ENCODE results near the gene C22orf15. TPM values are rescaled to one million over a fixed set of nuclear protein-coding genes. Genes with fewer than 3 reads are reported as not detected.

C22orf15 gene
- total and polyA plus RNA-seq, 4 donors: 0.89 to 4.9 (median 3.0) TPM

GRCh38 chr22:23750367-23750713, 12.4 kb upstream of the C22orf15 start:
- no peaks in the 10 kb centered on the region for H3K36me3 ChIP-seq (ENCODE audit: control insufficient read depth, insufficient read depth, low read length)
- no peaks in the 10 kb centered on the region for H3K9me3 ChIP-seq (ENCODE audit: control insufficient read depth, insufficient read depth, low read length)
- 39% methylated on average over 5 of the region's 5 CpGs for WGBS (ENCODE audit: insufficient coverage)
- H3K27me3 ChIP-seq (ENCODE audit: control insufficient read depth, insufficient read depth, low read length): no peaks in the 10 kb centered on the region
- DNase-seq (ENCODE audit: low read depth in 4 of 6, low spot score in 6 of 6): no peak
- H3K27ac ChIP-seq (ENCODE audit: low read depth, low read length): peak overlapping the region; percentile 41
- H3K4me1 ChIP-seq (ENCODE audit: control insufficient read depth, insufficient read depth, low read length): peaks cover 17% of the 10 kb centered on the region
- H3K4me3 ChIP-seq (ENCODE audit: low read depth, low read length): peak overlapping the region; percentile 57

- peak within 1 kb of the TSS; percentile 78 for H3K4me3 ChIP-seq (ENCODE audit: low read depth, low read length)
- WGBS (ENCODE audit: insufficient coverage): under 1% methylated on average over 78 of the region's 78 CpGs
- no peaks in the 10 kb centered on the region for H3K9me3 ChIP-seq (ENCODE audit: control insufficient read depth, insufficient read depth, low read length)
- DNase-seq (ENCODE audit: low read depth in 4 of 6, low spot score in 6 of 6): peak in 5 of 6 donors; percentile 71 to 95 (median 82)
- peaks cover 17% of the 10 kb centered on the region for H3K4me1 ChIP-seq (ENCODE audit: control insufficient read depth, insufficient read depth, low read length)
- H3K27me3 ChIP-seq (ENCODE audit: control insufficient read depth, insufficient read depth, low read length): no peaks in the 10 kb centered on the region
- no peaks in the 10 kb centered on the region for H3K36me3 ChIP-seq (ENCODE audit: control insufficient read depth, insufficient read depth, low read length)
- H3K27ac ChIP-seq (ENCODE audit: low read depth, low read length): peak within 1 kb of the TSS; percentile 91
These were observed 11.9 kb upstream of the C22orf15 start, which contains the start of gene ZNF70 for GRCh38 chr22:23750714-23751440. Gene ZNF70 (minus strand): TSS chr22:23751112. CDS start chr22:23745140, 5,972 bp downstream.

DNA sequence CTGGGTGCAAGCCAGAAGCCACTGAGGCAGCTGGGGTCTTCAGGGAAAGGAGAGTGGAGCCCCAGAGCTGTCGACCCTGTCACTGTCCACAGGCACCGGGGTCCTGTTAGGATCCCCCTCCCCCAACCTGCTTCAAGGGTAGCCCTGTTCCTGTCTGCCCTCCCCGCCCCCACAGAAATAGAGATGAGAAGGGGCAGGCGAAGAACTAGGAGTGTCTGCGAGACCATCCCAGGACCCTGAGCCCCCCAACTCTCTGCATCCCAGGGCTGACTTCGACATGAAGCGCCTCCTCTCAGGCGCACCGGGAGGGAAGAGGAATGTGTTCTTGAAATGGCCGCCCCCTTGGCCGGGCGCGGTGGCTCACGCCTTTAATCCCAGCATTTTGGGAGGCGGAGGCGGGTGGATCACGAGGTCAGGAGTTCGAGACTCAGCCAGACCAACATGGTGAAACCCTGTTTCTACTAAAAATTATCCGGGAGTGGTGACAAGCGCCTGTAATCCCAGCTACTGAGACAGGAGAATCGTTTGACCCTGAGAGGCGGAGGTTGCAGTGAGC, 11.3 kb upstream of the C22orf15 start:
- peak overlapping the region; percentile 91 for H3K27ac ChIP-seq (ENCODE audit: low read depth, low read length)
- DNase-seq (ENCODE audit: low read depth in 4 of 6, low spot score in 6 of 6): peak in 2 of 6 donors; percentile 32 to 80
- H3K27me3 ChIP-seq (ENCODE audit: control insufficient read depth, insufficient read depth, low read length): no peaks in the 10 kb centered on the region
- 8% methylated on average over 16 of the region's 22 CpGs for whole genome bisulfite sequencing (ENCODE audit: insufficient coverage)
- no peaks in the 10 kb centered on the region for H3K9me3 ChIP-seq (ENCODE audit: control insufficient read depth, insufficient read depth, low read length)
- H3K4me3 ChIP-seq (ENCODE audit: low read depth, low read length): peak overlapping the region; percentile 78
- peaks cover 17% of the 10 kb centered on the region for H3K4me1 ChIP-seq (ENCODE audit: control insufficient read depth, insufficient read depth, low read length)
- H3K36me3 ChIP-seq (ENCODE audit: control insufficient read depth, insufficient read depth, low read length): no peaks in the 10 kb centered on the region

- Histone ChIP-seq H3K9me3 (ENCODE audit: control insufficient read depth, insufficient read depth, low read length) (no peaks in the 10 kb centered on the region), H3K4me1 (ENCODE audit: control insufficient read depth, insufficient read depth, low read length) (peaks cover 17% of the 10 kb centered on the region), H3K27ac (ENCODE audit: low read depth, low read length) (no peak overlapping the region), H3K4me3 (ENCODE audit: low read depth, low read length) (no peak overlapping the region), H3K36me3 (ENCODE audit: control insufficient read depth, insufficient read depth, low read length) (no peaks in the 10 kb centered on the region), H3K27me3 (ENCODE audit: control insufficient read depth, insufficient read depth, low read length) (no peaks in the 10 kb centered on the region)
- no peak for DNase-seq (ENCODE audit: low read depth in 4 of 6, low spot score in 6 of 6)
- 91% methylated on average over 5 of the region's 9 CpGs for WGBS (ENCODE audit: insufficient coverage)
These were observed 10.6 kb upstream of the C22orf15 start for GRCh38 chr22:23752090-23752691.

- Histone ChIP-seq H3K27ac (ENCODE audit: low read depth, low read length) (no peak overlapping the region), H3K36me3 (ENCODE audit: control insufficient read depth, insufficient read depth, low read length) (no peaks in the 10 kb centered on the region), H3K27me3 (ENCODE audit: control insufficient read depth, insufficient read depth, low read length) (no peaks in the 10 kb centered on the region), H3K9me3 (ENCODE audit: control insufficient read depth, insufficient read depth, low read length) (no peaks in the 10 kb centered on the region), H3K4me1 (ENCODE audit: control insufficient read depth, insufficient read depth, low read length) (peaks cover 17% of the 10 kb centered on the region), H3K4me3 (ENCODE audit: low read depth, low read length) (no peak overlapping the region)
- DNase-seq (ENCODE audit: low read depth in 4 of 6, low spot score in 6 of 6): no peak
- WGBS (ENCODE audit: insufficient coverage): 95% methylated on average over 16 of the region's 16 CpGs
These were observed 10.0 kb upstream of the C22orf15 start for GRCh38 chr22:23752750-23753149.

DNA sequence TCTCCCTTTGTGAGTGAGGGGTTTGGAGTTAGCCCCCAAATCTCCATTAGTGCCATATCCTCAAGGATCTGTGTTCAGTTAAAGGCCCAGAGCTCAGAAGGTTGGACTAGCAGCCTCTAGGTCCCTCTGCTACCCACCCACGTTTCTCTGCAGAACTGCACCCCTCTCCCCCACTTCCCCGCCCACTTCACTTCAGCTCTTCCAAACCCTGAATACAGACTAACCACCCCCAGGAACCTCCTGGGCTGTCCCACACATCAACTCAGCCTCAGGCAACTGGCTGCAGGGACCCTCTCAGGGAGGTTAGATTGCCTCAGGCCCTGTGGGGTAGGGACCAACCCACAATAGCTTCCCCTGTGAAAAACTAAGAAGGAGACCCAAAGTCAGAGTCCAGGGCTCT, 9.4 kb upstream of the C22orf15 start:
- Histone ChIP-seq H3K27ac (ENCODE audit: low read depth, low read length) (no peak overlapping the region), H3K9me3 (ENCODE audit: control insufficient read depth, insufficient read depth, low read length) (no peaks in the 10 kb centered on the region), H3K36me3 (ENCODE audit: control insufficient read depth, insufficient read depth, low read length) (no peaks in the 10 kb centered on the region), H3K4me1 (ENCODE audit: control insufficient read depth, insufficient read depth, low read length) (peaks cover 17% of the 10 kb centered on the region), H3K4me3 (ENCODE audit: low read depth, low read length) (no peak overlapping the region), H3K27me3 (ENCODE audit: control insufficient read depth, insufficient read depth, low read length) (no peaks in the 10 kb centered on the region)
- DNase-seq (ENCODE audit: low read depth in 4 of 6, low spot score in 6 of 6): no peak
- 70% methylated on average over 2 of the region's 2 CpGs for WGBS (ENCODE audit: insufficient coverage)

GRCh38 chr22:23754220-23754919, 8.4 kb upstream of the C22orf15 start, which contains the start of gene VPREB3:
Gene VPREB3 (minus strand): TSS chr22:23754425. CDS start chr22:23754363, 62 bp downstream.
- Histone ChIP-seq H3K9me3 (ENCODE audit: control insufficient read depth, insufficient read depth, low read length) (no peaks in the 10 kb centered on the region), H3K4me3 (ENCODE audit: low read depth, low read length) (no peak within 1 kb of the TSS), H3K27ac (ENCODE audit: low read depth, low read length) (no peak within 1 kb of the TSS), H3K27me3 (ENCODE audit: control insufficient read depth, insufficient read depth, low read length) (no peaks in the 10 kb centered on the region), H3K36me3 (ENCODE audit: control insufficient read depth, insufficient read depth, low read length) (no peaks in the 10 kb centered on the region), H3K4me1 (ENCODE audit: control insufficient read depth, insufficient read depth, low read length) (peaks cover 17% of the 10 kb centered on the region)
- no peak for DNase-seq (ENCODE audit: low read depth in 4 of 6, low spot score in 6 of 6)
- WGBS (ENCODE audit: insufficient coverage): 80% methylated on average over 9 of the region's 14 CpGs

- peaks cover 13% of the 10 kb centered on the region for H3K4me1 ChIP-seq (ENCODE audit: control insufficient read depth, insufficient read depth, low read length)
- H3K9me3 ChIP-seq (ENCODE audit: control insufficient read depth, insufficient read depth, low read length): no peaks in the 10 kb centered on the region
- peak in 1 of 6 donors; percentile 20 for DNase-seq (ENCODE audit: low read depth in 4 of 6, low spot score in 6 of 6)
- WGBS (ENCODE audit: insufficient coverage): 17% methylated on average over 1 of the region's 6 CpGs
- no peaks in the 10 kb centered on the region for H3K27me3 ChIP-seq (ENCODE audit: control insufficient read depth, insufficient read depth, low read length)
- H3K27ac ChIP-seq (ENCODE audit: low read depth, low read length): no peak overlapping the region
- H3K36me3 ChIP-seq (ENCODE audit: control insufficient read depth, insufficient read depth, low read length): no peaks in the 10 kb centered on the region
- H3K4me3 ChIP-seq (ENCODE audit: low read depth, low read length): no peak overlapping the region
These were observed 7.7 kb upstream of the C22orf15 start for GRCh38 chr22:23754980-23755636.

DNA sequence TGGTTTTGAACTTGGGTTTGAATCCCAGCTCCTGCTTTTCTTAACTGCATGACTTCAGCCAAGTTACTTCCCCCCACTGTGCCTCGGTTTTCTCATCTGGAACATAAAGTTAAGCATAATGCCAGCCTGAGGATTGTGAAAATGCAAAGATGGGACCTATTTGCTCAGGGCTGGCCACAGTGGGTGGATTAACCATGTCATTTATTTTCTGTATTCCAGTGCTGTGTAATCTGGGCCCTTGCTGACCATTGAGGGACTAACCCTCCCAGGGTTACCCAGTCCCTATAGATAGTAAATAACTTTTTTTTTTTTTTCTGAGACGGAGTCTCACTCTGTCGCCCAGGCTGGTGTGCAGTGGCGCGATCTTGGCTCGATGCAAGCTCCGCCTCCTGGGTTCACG, 7.1 kb upstream of the C22orf15 start:
- H3K27ac ChIP-seq (ENCODE audit: low read depth, low read length): no peak overlapping the region
- no peaks in the 10 kb centered on the region for H3K27me3 ChIP-seq (ENCODE audit: control insufficient read depth, insufficient read depth, low read length)
- 100% methylated on average over 2 of the region's 8 CpGs for WGBS (ENCODE audit: insufficient coverage)
- no peaks in the 10 kb centered on the region for H3K9me3 ChIP-seq (ENCODE audit: control insufficient read depth, insufficient read depth, low read length)
- peaks cover 13% of the 10 kb centered on the region for H3K4me1 ChIP-seq (ENCODE audit: control insufficient read depth, insufficient read depth, low read length)
- H3K4me3 ChIP-seq (ENCODE audit: low read depth, low read length): no peak overlapping the region
- DNase-seq (ENCODE audit: low read depth in 4 of 6, low spot score in 6 of 6): no peak
- no peaks in the 10 kb centered on the region for H3K36me3 ChIP-seq (ENCODE audit: control insufficient read depth, insufficient read depth, low read length)
